Natural killer cell (primary cell): ENCODE measurements around the gene OTX2. TPM values are rescaled to one million over a fixed set of nuclear protein-coding genes. Genes with fewer than 3 reads are reported as not detected.

Experiments used
- ATAC-seq, 3 donors: fragments of 150-1000 bp in 2 of 3; fragments of 200-7000 bp in 1 of 3; cut with Tn5 transposase; 1 replicate in 1 of 3; 2 replicates in 2 of 3; pipeline ENCODE4 v1.10.0; 2021; ENCODE audit warnings: mild to moderate bottlenecking in 2 of 3, moderate library complexity in 2 of 3
- DNase-seq, 2 donors: peaks; one replicate each; pipeline versions ENCODE4 v3.0.0 to v3.0.0-alpha.2; 2013 to 2021; ENCODE audit warnings: mixed read lengths in 1 of 2
- H3K27ac ChIP-seq: one replicate; pipeline ENCODE4 v1.5.1; 2013; ENCODE audit warnings: mild to moderate bottlenecking, low read length
- H3K27me3 ChIP-seq: one replicate; pipeline ENCODE4 v1.6.1; 2013; ENCODE audit warnings: low read length; ENCODE audit not compliant: control insufficient read depth, insufficient read depth
- H3K36me3 ChIP-seq: one replicate; pipeline ENCODE4 v1.6.1; 2013; ENCODE audit warnings: low read length; ENCODE audit not compliant: control insufficient read depth, insufficient read depth
- H3K4me1 ChIP-seq: one replicate; pipeline ENCODE4 v1.6.1; 2013; ENCODE audit warnings: low read length; ENCODE audit not compliant: control insufficient read depth, insufficient read depth
- H3K4me3 ChIP-seq: one replicate; pipeline ENCODE4 v1.5.1; 2013; ENCODE audit warnings: low read length
- H3K9me3 ChIP-seq: one replicate; pipeline ENCODE4 v1.6.1; 2013; ENCODE audit warnings: low read length; ENCODE audit not compliant: control insufficient read depth, insufficient read depth
- H3K27ac Mint-ChIP-seq, 2 donors: one replicate each; pipeline ENCODE4 v1.8.0; 2022; ENCODE audit warnings: mild to moderate bottlenecking in 2 of 2, mixed read lengths in 2 of 2, moderate library complexity in 1 of 2
- H3K27me3 Mint-ChIP-seq, 2 donors: one replicate each; pipeline ENCODE4 v1.8.0; 2022; ENCODE audit warnings: low read depth in 2 of 2, mixed read lengths in 2 of 2
- H3K36me3 Mint-ChIP-seq: one replicate; pipeline ENCODE4 v1.8.0; 2022; ENCODE audit warnings: mixed read lengths
- H3K4me1 Mint-ChIP-seq, 2 donors: one replicate each; pipeline ENCODE4 v1.8.0; 2022; ENCODE audit warnings: mixed read lengths in 2 of 2
- H3K4me3 Mint-ChIP-seq: one replicate; pipeline ENCODE4 v1.8.0; 2022; ENCODE audit warnings: mild to moderate bottlenecking, moderate library complexity, mixed read lengths
- H3K9me3 Mint-ChIP-seq, 2 donors: one replicate each; pipeline ENCODE4 v1.8.0; 2022; ENCODE audit warnings: mixed read lengths in 2 of 2
- CTCF ChIP-seq: fragments of 200-600 bp; IDR thresholded peaks from one replicate; pipeline ENCODE4 v1.8.0; 2022; ENCODE audit warnings: antibody characterized with exemption
- WGBS: methylation state at CpG from one replicate; pipeline ENCODE4 v1.1.7; 2013; ENCODE audit warnings: missing lambda C conversion rate; ENCODE audit not compliant: insufficient coverage; 5-methylcytosine and 5-hydroxymethylcytosine counted together
- intact Hi-C: fragments of 100-400 bp; cut with micrococcal nuclease; formaldehyde crosslinking; loops from one replicate; pipeline ENCODE4 v1.14.2; 2022
- total RNA-seq, 4 donors: library from RNA; stranded (reverse); fragments of 120-200 nt in 1 of 4; gene quantifications; one replicate each; pipeline versions ENCODE4 v1.2.3 to v1.2.4, GENCODE V29; 2013 to 2022

Gene OTX2
- total RNA-seq, 3 donors from 2014 or later (not counting 1 experiment from before 2014, with no cell fraction given): not detected

DNA sequence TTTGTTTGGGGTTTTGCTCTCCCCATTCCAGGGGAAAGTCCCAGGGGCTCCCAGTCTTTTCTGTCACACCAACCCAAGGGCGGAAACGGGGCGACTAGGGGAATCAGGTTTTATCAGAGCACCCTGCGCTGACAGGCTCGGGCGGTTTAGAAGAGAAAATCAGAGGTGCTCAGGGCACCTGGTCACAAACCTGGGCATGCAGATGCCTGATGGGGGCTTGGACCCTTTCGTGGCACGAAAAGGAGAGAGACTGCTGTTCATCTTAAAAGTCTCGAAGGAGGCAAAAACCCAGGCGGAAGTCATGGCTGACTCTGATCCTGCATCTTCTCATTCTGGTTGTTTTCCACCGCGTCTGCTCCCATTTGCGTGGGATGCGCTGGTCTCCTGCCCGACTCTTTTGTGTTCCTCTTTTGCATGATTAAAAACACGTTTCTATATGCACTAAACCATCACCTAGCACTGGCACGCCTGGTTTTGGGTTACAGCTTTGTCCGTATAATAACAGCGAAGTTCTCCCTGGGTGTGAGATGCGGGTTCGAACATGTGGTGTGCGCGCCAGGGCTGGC is 13.2 kb downstream of the OTX2 start:
- Mint-ChIP-seq H3K27ac (no peak overlapping the region), H3K4me1 (no peaks in the 10 kb centered on the region), H3K4me3 (no peak overlapping the region), H3K27me3 (peaks cover 58 to 71% of the 10 kb centered on the region in 2 donors), H3K36me3 (peaks cover 10% of the 10 kb centered on the region), H3K9me3 (no peaks in the 10 kb centered on the region)
- no peak overlapping the region for H3K4me3 ChIP-seq
- H3K36me3 ChIP-seq: no peaks in the 10 kb centered on the region
- no peaks in the 10 kb centered on the region for H3K4me1 ChIP-seq
- DNase-seq: no peak
- intact Hi-C loops: no loop called here
- ATAC-seq: no peak
- no peak for TF ChIP-seq CTCF
- 9% methylated on average over 23 of the region's 23 CpGs for WGBS
- H3K9me3 ChIP-seq: peaks cover 2% of the 10 kb centered on the region
- H3K27me3 ChIP-seq: peaks cover 55% of the 10 kb centered on the region
- H3K27ac ChIP-seq: no peak overlapping the region

GRCh38 chr14:56796259-56796658 is 14.0 kb downstream of the OTX2 start:
- no peak for ATAC-seq
- Histone ChIP-seq H3K27ac (no peak overlapping the region), H3K4me3 (no peak overlapping the region), H3K4me1 (no peaks in the 10 kb centered on the region), H3K27me3 (peaks cover 50% of the 10 kb centered on the region), H3K9me3 (peaks cover 2% of the 10 kb centered on the region), H3K36me3 (no peaks in the 10 kb centered on the region)
- no peak for TF ChIP-seq CTCF
- DNase-seq: no peak
- 10% methylated on average over 4 of the region's 4 CpGs for WGBS
- no peaks in the 10 kb centered on the region for H3K4me1 Mint-ChIP-seq
- intact Hi-C loops: no loop called here
- no peak overlapping the region for H3K27ac Mint-ChIP-seq
- H3K4me3 Mint-ChIP-seq: no peak overlapping the region
- H3K36me3 Mint-ChIP-seq: peaks cover 10% of the 10 kb centered on the region
- H3K9me3 Mint-ChIP-seq: no peaks in the 10 kb centered on the region
- H3K27me3 Mint-ChIP-seq: peaks cover 56 to 67% of the 10 kb centered on the region in 2 donors

GRCh38 chr14:56795284-56795622 is 15.0 kb downstream of the OTX2 start:
- H3K4me3 ChIP-seq: no peak overlapping the region
- TF ChIP-seq CTCF: no peak
- peaks cover 2% of the 10 kb centered on the region for H3K9me3 ChIP-seq
- H3K27me3 ChIP-seq: peaks cover 48% of the 10 kb centered on the region
- no peak overlapping the region for H3K27ac Mint-ChIP-seq
- intact Hi-C loops: no loop called here
- peaks cover 0 to under 1% of the 10 kb centered on the region in 2 donors for H3K9me3 Mint-ChIP-seq
- DNase-seq (no peak), ATAC-seq (no peak)
- H3K4me1 ChIP-seq: no peaks in the 10 kb centered on the region
- WGBS: 16% methylated on average over 17 of the region's 17 CpGs
- H3K4me1 Mint-ChIP-seq: no peaks in the 10 kb centered on the region
- no peak overlapping the region for H3K4me3 Mint-ChIP-seq
- no peak overlapping the region for H3K27ac ChIP-seq
- peaks cover 10% of the 10 kb centered on the region for H3K36me3 Mint-ChIP-seq
- peaks cover 58 to 64% of the 10 kb centered on the region in 2 donors for H3K27me3 Mint-ChIP-seq
- H3K36me3 ChIP-seq: no peaks in the 10 kb centered on the region
